Measurements from ENCODE around the gene ETV6.
A peak's percentile ranks its signal among the peaks of the same experiment; 100 is the strongest.

The ETV6 gene

DNA sequence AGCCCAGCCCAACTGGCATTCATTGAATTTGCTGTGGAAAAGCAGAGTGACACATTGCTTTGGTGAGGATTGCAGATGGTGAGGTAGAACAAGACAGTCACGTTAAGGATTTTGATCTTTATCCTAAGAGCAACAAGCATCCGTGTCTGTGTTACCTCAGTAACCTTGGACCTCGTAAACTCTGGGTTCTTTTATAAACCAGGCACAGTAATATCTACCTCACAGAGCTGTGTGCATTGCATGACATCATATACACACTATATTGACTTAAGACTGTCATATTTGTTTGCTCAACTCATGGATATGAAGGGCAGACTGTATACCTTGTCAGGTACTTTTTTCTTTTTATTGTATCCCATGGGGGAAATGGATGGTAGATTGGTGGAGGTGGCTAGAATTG is 156.2 kb downstream of the ETV6 start:
- DNase-seq (ENCODE audit: low spot score), result no peak

DNA sequence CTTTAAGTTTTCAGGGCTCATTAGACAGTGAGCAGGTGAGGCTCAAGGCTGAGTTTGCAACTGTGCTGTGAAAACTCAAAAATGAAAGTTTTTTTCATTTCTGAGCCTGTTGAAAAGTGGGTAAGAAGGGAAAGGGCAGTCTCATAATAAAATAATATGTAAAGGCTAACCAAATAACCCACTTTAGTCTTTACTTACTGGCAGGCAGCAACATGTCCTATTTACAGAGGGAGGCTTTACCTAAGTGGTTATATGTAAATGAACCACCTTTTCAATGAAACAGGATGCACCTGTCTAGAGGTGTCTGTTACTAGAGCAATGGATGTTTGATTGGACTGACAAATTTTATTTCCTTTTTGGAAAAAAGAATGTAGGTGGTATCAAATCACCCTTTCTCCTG is 158.0 kb downstream of the ETV6 start:
- DNase-seq (ENCODE audit: low spot score), result no peak

- DNase-seq (ENCODE audit: low spot score), result no peak
Measured at GRCh38 chr12:11808931-11809330, 159.5 kb downstream of the ETV6 start.

GRCh38 chr12:11810206-11810545 is 160.7 kb downstream of the ETV6 start:
- no peak for DNase-seq (ENCODE audit: low spot score)

- no peak for DNase-seq (ENCODE audit: low spot score)
Measured at GRCh38 chr12:11811008-11811407, 161.5 kb downstream of the ETV6 start.

DNA sequence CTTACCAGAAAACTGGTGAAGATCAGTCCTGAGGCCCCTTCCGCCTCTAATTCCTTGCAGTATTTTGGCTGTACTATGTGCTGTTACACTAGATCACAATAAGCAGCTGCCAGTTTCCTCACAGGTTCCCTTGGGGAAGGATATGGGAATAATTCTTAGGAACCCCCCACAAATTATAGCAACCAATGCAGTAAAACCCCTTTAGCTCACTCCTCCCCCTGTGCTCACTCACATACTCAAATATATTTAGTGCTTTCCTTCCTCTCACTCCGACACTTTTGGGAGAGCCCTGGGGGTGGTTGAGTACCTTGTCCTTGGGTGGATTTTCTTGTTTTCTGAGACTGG is 162.7 kb downstream of the ETV6 start:
- no peak for DNase-seq (ENCODE audit: low spot score)

GRCh38 chr12:11812586-11813437 is 163.3 kb downstream of the ETV6 start:
- peak; percentile 47 for DNase-seq (ENCODE audit: low spot score)

GRCh38 chr12:11813438-11813813 is 164.0 kb downstream of the ETV6 start:
- DNase-seq (ENCODE audit: low spot score), result no peak

DNA sequence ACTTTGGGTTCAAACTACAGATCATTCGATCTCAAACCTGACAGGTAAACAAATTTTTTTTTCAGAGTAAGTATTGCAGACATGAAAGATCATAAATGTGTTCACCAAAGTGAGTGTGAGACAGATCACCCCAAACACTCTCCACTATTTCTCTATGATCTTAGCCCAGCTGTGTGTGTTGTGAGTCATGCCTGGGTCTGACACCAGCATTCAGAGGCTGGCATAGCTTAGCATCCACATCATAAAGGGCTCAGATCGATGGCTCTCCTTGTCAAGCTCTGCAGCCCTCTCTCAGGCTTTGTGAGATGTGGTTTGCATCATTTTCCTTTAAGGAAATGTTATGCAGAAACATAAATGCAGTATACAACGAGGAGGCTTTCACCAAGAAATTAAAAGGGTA is 164.9 kb downstream of the ETV6 start:
- DNase-seq (ENCODE audit: low spot score), result no peak

DNA sequence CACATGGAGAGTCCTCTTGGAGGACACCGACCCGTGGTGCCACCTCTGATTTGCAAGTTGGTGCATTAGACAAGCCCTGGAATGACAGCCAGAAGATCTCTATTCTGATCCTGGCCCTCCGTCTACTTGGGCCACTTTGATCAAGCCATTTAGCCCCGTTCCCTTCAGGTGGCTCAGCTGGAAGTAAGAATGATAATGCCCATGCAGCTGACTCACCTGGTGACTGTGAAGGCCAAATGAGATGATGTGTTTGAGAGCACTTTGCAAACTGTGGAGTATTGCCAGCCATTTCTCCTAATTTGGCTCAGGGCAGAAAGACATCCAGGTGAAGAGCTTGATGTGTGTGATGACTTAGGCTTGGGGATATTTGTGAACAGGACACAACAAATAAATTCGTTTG is 165.9 kb downstream of the ETV6 start:
- DNase-seq (ENCODE audit: low spot score), result no peak

DNA sequence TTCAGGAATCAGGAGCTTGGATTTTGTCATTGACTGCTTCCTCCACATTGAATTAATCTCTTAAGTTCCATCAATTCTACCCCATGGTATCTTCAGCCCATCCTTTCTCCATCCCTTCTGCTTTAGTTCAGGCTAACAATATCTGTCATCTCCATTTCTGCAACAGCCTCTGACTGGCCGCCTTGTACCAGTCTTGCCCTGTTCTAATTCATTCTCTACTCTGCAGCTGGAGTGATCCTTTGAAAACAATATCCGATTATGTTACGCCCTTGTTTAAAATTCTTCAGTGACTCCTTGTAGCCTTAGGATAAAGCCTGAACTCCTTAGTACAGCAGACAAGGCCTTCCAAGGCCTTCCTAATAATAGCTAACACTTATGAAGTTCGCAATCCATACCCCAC is 170.2 kb downstream of the ETV6 start:
- no peak for DNase-seq (ENCODE audit: low spot score)

GRCh38 chr12:11820476-11820875 is 171.0 kb downstream of the ETV6 start:
- no peak for DNase-seq (ENCODE audit: low spot score)

DNA sequence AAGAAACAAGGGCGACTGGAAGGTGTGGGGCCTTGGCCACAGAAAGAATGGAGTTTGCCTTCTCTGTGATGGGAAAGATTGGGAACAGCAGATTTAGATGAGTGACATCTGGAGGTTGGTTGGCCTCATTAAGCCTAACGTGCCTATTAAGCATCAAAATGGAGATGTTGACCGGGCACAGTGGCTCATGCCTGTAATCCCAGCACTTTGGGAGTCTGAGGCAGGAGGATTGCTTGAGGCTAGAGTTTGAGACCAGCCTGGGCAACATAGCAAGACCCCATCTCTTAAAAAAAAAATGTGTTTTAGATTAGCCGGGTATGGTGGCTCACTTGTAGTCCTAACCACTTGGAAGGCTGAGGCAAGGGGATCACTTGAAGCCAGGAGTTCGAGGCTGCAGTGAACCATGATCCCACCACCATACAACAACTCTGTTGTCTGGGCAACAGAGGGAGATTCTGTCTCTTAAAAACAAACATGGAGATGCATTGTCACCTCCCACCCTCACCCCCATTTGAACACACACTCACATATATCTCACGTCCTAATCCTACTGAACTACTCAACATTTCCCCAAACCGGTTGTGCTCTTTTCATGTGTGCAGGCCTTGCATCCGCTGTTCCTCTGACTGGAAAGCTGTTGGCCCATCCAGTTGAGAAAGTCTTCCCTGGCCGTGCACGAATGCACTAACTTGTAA is 172.1 kb downstream of the ETV6 start:
- no peak for DNase-seq (ENCODE audit: low spot score)

- no peak for DNase-seq (ENCODE audit: low spot score)
Measured at GRCh38 chr12:11822081-11822834, 172.8 kb downstream of the ETV6 start.

DNA sequence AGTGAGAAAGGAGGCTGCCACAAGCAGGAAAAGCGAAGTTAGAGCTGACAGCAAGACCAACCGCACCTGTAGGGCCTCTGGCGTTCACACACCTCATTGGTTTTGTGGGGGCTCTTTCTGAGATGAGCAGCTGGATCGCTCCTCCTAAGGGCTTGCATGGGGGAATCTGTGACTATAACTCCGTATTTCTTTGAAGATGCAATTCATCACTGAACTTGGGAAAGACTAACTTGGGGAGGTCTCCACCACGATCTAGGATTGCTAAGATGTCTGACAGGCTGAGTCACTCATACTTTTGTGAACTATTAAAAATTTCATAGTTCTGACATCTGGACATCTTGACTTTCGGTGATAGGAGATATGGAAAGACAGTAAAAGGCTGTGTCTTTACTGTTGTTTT is 173.6 kb downstream of the ETV6 start:
- DNase-seq (ENCODE audit: low spot score), result no peak

GRCh38 chr12:11823593-11823992 is 174.1 kb downstream of the ETV6 start:
- DNase-seq (ENCODE audit: low spot score), result no peak

GRCh38 chr12:11824069-11824468 is 174.6 kb downstream of the ETV6 start:
- no peak for DNase-seq (ENCODE audit: low spot score)

DNA sequence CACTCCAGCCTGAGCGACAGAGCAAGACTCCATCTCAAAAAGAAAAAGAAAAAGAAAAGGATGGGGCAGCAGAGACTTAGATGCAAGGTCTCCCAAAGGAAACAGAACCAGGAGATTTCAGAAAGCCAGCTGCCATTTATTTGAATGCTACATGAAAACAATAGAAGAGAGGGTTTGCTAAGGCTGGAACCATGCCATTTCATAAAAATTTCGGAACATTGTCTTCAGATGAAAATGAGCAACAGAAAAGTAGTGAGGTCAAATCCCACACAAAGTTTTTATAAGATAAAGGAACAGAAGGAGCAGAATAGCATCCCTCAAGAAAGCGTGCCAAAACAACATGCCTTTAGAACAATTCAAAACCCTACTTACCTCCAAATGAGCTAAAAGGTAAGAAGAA is 175.3 kb downstream of the ETV6 start:
- DNase-seq (ENCODE audit: low spot score), result no peak

- no peak for DNase-seq (ENCODE audit: low spot score)
Measured at GRCh38 chr12:11825278-11825677, 175.8 kb downstream of the ETV6 start.

GRCh38 chr12:11826574-11826973 is 177.1 kb downstream of the ETV6 start:
- DNase-seq (ENCODE audit: low spot score), result no peak

- DNase-seq (ENCODE audit: low spot score), result peak; percentile 34
Measured at GRCh38 chr12:11827091-11828061, 177.9 kb downstream of the ETV6 start.

- no peak for DNase-seq (ENCODE audit: low spot score)
Measured at GRCh38 chr12:11829764-11830194, 180.3 kb downstream of the ETV6 start.
